GM18526 (cell line): ENCODE data around the gene HDAC9.

Experiments
- POLR2A ChIP-seq: IDR thresholded peaks from 3 replicates; pipeline ENCODE4 v1.6.1; 2011; ENCODE audit not compliant: insufficient read length; ENCODE audit errors: extremely low read depth

Gene HDAC9

DNA sequence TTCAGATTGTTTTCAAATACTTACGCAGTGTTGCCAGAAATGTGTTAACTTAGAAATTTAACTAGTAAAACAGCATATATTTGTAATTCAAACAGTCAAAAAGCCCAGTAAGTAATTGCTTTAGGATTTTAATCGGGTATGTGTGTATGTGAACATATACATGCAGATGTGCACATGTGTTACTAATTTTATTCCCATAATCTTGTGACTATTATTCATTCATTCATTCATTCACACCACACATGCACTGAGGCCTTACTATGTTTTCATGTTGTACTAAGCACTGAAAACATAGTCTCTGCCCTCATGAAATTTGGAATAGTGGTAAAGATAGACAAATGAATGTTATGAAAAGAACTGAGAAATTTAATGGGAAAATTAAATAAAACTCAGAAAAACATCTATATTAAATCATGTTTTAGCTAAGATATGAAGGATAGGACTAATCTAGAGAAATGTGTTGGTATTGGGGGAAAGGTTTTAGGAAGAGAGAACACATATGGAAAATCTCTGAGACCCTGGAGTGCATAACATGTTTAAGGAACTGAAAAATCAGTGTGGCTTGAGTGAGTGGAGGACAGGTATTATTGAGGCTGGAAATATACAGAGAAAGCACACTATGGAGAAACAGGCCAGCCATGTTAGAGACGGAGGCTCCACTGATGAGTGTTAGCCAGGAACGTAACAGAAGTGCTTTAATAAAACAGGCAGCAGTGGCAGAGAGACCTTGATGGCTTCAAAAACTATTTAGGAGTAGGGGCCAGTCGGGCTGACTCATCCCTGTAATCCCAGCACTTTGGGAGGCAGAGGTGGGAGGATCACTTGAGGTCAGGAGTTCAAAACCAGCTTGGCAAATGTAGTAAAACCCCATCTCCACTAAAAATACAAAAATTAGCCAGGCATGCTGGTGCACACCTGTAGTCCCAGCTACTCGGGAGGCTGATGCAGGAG is 80.3 kb downstream of the HDAC9 start:
- no peak for TF ChIP-seq POLR2A

DNA sequence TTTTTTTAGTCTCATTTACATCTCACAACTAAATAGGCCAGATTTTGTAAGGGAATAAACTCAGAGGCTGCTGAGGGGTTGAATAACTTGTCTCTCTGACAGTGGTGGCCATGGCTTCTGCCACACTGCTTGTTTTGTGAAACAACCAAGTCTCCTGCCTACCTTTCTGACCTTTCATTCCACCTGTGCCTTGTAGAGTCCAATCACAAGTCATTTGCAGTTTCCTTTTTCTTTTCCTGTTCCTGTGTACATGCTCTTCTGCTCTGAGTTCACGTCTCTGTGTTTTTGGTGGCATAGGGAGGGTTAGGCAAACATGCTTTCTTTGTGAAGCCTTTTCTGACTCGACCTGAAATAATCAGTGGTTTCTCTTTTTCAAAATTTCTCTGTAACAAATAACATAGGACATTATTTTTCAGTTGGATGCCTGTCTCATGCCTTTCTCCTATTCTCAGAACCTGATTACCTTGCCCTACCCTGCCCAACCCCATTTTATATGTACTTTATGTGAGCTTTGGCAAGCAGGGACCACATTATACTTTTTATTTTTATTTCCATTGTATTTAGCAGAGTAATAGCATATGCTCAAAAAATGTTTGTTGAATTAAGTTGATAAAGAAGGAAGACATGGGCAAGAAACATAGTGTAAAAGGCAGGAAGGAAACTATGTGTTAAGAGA is 81.7 kb downstream of the HDAC9 start:
- no peak for TF ChIP-seq POLR2A

DNA sequence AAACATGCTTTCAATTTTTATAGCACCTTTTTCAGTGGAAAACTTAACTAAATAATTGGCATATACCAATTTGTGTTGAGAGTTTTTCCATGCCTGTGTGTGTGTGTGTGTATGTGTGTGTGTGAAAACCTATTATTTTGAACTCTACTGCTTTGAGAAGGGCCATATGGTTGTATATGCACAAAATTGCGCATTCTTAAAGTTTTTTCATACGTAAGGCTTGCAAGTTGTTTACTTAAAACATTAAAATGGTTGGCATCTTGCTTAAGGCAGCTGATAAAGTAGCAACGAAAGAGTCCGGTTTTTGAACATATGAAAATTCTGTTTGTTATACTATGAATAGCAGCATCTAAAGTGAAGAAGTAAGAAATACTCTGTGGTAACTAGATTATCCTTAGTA is 84.1 kb downstream of the HDAC9 start:
- TF ChIP-seq POLR2A, result no peak

DNA sequence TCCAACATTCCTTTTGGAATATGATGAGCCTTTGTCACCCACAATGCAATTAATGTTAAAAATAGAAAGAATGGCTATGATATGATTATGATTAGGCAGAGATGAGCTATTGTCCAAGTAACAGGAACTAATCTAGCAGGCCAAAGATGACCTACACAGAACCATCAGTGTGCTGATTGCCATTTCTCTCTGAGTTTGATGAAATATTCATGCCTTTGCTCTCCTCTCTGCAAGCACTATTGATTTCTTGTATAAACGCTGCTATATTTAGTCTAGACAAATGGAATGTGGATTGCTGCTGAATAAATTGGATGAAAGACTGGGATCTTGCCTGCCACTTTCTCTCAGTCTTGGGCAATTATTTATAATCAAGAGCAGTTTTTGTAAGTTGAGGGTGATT is 85.4 kb downstream of the HDAC9 start:
- TF ChIP-seq POLR2A, result no peak

DNA sequence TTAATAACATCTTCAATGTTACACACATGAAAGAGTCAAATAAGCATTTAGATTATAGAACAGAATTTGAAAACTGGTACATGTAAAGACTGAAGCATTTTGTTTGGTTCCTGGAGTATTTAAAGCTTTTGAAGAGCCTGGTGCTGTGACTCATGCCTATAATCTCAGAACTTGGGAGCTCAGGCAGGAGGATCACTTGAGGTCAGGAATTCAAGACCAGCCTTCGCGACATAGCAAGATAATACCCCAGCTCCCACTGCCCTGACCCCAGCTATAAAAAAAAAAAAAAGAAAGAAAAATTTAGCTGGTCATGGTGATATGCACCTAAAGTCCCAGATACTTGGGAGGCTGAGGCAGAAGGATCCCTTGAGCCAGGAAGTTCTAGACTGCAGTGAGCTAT is 87.8 kb downstream of the HDAC9 start:
- no peak for TF ChIP-seq POLR2A

DNA sequence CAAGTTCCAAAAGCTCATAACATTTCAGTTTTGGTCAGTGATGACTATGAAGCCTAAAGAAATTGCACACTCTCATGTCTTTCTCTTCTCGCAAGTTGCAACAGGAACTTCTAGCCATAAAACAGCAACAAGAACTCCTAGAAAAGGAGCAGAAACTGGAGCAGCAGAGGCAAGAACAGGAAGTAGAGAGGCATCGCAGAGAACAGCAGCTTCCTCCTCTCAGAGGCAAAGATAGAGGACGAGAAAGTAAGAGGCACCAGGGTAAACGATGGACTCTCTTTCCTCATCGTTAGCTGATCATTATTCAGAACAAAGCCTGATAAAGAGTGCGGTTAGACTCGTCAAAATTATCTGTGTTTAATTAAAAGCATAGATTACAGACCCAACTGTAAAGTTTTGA is 94.7 kb downstream of the HDAC9 start:
- no peak for TF ChIP-seq POLR2A

DNA sequence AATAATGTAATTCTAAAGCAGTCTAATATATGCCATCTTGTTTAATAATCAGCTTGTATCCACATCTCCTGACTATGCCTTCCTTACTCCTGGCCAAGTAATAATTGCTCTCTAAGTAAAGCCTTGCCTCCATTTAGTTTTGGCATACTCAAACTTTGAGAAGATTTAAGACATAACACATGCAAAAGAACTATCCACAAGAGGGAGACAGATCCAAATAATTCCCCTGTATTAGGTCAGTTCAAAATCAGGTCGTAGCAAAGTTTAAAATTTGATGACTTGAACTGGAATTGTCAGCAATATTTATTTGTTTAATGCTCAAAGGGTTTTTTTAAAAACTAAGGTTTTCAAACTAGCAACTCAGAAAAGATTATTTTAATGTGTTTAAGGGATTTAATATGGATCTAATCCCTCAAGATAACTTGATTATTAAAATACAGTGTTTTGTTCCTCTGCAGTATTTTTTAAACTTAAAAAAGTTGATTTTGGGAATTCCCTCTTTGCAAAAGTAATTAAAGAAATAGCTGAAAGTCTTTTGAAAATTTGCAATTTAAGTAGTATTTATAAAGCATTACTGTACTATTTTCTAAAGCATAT is 95.3 kb downstream of the HDAC9 start:
- TF ChIP-seq POLR2A, result no peak

DNA sequence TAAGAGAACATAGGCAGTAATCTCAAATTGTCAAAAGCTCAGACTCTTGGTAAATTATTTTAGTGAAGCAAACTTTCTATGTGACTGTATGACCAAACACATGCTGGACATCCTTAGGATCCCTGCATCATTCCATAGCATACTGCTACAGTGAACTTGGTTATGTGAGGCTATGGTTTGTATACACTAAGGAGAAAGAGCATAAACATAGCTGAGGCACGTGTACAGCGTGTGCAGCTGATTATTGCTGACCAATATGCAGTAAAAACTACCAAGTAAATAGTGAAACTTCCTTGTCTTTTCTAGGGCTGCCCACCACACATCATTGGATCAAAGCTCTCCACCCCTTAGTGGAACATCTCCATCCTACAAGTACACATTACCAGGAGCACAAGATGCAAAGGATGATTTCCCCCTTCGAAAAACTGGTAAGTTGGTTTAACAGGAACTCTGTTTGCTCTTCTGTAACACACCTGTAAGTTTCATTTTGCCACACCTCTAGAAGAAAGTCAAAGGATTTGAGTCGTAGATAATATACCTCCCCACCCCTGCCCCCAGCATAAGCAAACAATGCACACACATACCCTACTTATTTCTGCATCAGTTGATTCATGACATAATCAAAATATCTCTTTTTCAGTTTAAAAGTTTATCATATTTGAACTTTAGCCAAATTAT is 98.2 kb downstream of the HDAC9 start:
- no peak for TF ChIP-seq POLR2A

DNA sequence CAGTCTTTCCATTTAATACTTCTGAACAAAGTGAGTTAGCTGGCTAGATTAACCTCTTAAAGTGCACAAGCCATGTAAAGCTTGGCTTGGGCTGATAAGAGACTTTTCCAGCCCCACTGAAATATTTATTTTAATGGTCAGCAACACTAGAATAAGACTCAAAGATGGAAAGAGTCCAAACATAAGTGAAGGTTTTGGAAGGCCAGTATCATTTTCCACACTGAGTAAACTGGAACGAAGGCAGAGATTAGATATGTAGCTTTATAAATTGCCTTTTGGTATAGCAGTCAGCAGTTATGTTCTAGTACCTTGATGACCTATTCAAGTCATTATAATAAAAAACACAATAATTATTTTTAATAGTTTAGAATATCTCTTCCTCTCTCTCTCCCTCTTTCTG is 102.2 kb downstream of the HDAC9 start:
- no peak for TF ChIP-seq POLR2A

DNA sequence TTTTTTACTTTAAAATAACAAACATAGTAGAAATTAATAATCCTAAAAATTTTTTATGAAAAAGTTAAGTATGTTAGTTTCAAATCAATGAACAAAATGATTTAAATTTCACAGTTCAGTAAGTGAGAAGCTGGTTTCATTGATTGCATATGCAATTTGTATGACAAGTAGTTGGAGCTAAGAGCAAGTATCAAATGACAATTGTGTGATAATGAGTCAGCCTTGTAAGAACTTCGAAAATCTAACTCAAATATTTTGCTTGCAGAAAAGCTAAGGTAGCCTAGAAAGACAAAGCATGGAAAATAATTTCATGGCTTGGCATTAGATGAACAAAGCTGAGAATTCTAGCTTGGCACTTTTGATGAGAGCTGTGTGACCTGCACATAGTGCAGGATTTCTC is 111.5 kb downstream of the HDAC9 start:
- no peak for TF ChIP-seq POLR2A

DNA sequence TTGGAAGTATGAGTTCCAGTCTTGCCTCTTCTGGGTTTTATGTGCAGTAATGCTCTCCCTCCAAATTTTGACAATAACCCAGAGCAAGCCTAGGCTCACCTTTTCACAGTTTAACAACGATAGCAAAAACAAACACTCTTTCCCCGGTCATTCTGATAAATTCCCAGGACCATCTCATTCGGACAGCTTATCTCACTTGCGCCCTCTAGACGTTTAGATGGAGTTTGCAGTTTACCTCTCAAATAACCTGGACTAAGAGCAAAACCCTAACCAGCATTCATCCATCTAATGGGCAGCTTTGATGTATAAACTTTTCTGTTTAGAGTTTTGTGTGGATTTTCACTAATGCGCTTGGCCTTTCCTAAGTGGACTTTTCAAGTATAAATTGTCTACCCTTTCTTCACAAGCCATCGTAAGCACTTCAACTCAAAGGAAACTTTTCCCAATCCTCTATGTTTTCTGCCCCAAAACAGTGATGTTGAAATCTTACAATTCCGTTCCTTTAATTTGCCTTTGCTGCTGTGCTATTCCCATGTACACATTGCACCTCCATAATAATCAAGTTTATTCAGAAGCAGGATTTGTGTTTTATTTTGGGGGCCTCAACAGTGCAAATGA is 114.9 kb downstream of the HDAC9 start:
- TF ChIP-seq POLR2A, result no peak

DNA sequence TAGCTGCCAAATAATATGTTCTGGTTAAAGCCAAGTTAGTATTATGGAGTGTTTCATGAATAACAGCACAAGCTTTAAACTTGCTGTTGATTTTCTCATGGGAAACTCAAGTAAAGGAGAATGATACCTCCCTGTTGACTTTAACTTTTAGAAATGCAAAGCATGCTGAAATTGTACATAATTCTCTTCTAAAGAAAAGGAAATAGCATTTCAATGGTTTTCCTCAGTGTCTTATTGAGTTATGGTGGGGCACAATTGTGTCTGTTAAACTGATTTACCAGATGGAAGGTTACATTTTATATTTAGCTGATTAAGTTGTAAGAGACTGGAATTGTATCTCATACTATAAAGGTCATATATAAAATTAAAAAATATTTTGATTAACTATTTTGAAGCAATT is 119.3 kb downstream of the HDAC9 start:
- no peak for TF ChIP-seq POLR2A

DNA sequence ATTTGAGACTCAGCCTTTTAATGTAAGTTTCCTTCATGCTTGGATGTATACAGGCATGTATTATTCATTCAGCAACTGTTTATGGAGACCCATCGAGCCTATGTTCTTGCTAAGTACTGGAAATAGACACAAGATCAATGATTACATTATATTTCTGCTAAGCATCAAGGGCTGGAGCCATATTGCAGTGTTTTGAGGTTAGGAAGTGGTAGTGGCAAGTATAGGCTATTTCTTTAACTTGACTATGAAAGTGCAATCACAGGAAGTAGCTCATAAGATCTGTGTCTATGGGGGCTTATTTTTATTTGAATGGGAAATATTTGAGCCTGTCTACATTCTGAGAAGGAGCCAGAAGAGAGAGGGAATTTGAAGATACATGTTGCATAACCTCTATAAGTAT is 123.8 kb downstream of the HDAC9 start:
- TF ChIP-seq POLR2A, result no peak

DNA sequence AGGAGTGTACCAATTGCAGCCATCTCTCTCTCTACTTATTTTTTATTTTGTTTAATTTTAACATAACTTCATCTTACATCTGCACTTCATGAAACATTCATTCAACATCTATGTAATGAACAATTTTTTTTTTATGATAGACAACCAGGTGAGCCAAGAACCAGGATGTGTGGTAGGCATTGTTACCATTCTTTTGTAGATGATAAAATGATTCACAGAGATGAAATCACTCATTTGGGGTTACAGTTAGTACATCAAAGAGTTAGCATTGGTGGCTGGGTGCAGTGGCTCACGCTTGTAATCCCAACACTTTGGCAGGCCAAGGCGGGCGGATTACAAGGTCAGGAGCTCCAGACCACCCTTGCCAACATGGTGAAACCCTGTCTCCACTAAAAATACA is 127.8 kb downstream of the HDAC9 start:
- TF ChIP-seq POLR2A, result no peak

DNA sequence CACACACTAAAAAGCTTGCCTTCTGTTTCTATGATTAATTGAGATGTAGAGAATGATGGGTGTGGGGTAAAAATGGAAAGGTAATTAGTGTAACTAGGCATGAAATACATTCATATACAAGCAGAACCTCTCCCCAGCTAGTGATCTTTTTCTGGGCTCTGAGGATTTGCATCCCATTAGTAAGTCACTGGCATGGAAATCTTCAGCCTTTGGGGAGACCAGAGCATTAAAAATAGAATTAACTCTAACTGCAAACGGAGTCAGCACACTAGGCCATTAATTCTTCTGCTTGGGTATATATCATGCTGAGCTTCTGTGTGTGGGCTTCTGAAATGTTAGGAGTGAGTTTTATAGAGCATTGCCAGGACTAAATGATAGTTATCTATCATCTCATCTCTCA is 128.9 kb downstream of the HDAC9 start:
- no peak for TF ChIP-seq POLR2A

DNA sequence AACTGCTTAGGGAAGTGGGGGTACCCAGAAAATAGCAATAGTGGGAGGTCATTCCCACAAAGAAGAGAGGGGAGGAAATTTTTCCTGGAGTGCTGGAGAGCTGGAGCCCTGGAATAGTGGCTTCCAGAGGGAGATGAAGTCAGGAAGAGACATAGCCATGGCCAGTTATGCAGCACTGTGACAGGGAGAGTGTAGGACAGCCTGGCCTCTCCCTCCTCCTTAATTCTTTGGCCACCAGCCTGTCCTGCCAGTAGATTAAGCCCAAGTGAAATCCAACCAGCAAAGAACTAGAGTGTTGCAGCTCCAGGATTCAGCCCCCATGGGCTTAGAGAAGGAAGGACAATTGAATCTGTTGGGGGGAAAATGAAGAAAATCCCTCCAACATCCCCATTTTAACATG is 130.5 kb downstream of the HDAC9 start:
- no peak for TF ChIP-seq POLR2A

DNA sequence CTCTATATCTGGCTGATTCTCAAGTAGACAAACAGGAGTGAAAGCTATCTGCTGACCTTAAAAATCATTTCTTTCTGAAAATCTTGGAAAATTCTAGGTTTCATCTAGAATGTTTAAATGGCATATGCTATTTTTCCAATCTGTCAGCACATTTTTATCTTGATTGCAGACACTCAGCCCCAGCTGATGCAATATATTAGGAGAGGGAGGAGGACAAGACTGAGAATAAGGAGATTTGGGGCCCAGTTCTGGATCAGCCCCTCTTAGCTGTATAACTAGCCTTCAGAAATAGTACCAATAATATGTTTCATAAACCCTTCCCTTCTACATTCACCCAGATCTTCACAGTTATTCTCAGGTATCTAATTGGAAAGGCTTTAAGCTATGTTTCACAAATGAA is 131.2 kb downstream of the HDAC9 start:
- no peak for TF ChIP-seq POLR2A
